Activated CD8-positive, alpha-beta memory T cell treated with anti-CD3 and anti-CD28 coated beads, Interleukin-2, amount 10 ng/mL, durations not matched to agents 7 days and 5 days (primary cell): ENCODE measurements around the gene DNAJB11. TPM values are rescaled to one million over a fixed set of nuclear protein-coding genes. Genes with fewer than 3 reads are reported as not detected.
"Not testable (repeated sequence)": the region's sequence is repeated elsewhere in the genome, so short reads cannot be mapped to it uniquely, and the experiment has no call there.

Experiments
- ATAC-seq: fragments of 150-1000 bp; cut with Tn5 transposase; one replicate; pipeline ENCODE4 v1.10.0; 2021; ENCODE audit warnings: moderate library complexity
- CTCF ChIA-PET: fragments of 350-600 bp; sonication (Branson Sonifier 250); formaldehyde crosslinking; loops from one replicate; lab custom pipeline; 2021; ENCODE audit warnings: antibody characterized with exemption; lab: Charles Lee
- DNase-seq: peaks from one replicate; pipeline ENCODE4 v3.0.0-alpha.2; 2020
- H3K27ac Mint-ChIP-seq: one replicate; pipeline ENCODE4 v1.8.0; 2021; ENCODE audit warnings: mild to moderate bottlenecking, mixed read lengths
- H3K27me3 Mint-ChIP-seq: one replicate; pipeline ENCODE4 v1.8.0; 2021; ENCODE audit warnings: mixed read lengths
- H3K36me3 Mint-ChIP-seq: one replicate; pipeline ENCODE4 v1.8.0; 2021; ENCODE audit warnings: mild to moderate bottlenecking, mixed read lengths
- H3K4me1 Mint-ChIP-seq: one replicate; pipeline ENCODE4 v1.8.0; 2021; ENCODE audit warnings: mixed read lengths
- H3K4me3 Mint-ChIP-seq: one replicate; pipeline ENCODE4 v1.8.0; 2021; ENCODE audit warnings: mild to moderate bottlenecking, moderate library complexity, mixed read lengths
- H3K9me3 Mint-ChIP-seq: one replicate; pipeline ENCODE4 v1.8.0; 2022; ENCODE audit warnings: low read depth, mixed read lengths
- total RNA-seq, 2 experiments: library from RNA; stranded (reverse); gene quantifications; one replicate each; pipeline ENCODE4 v1.2.3, GENCODE V29; 2021

Gene DNAJB11
- total RNA-seq, 2 experiments from 2014 or later = 48.6 to 61.3 TPM

GRCh38 chr3:186569361-186569760, 1.2 kb upstream of the DNAJB11 start:
- not testable (repeated sequence) for H3K27me3 Mint-ChIP-seq, ATAC-seq, H3K9me3 Mint-ChIP-seq, DNase-seq
- H3K27ac Mint-ChIP-seq = peak overlapping the region; percentile 88
- peak overlapping the region; percentile 87 for H3K4me3 Mint-ChIP-seq
- H3K36me3 Mint-ChIP-seq = peaks cover 15% of the 10 kb centered on the region
- CTCF ChIA-PET = interaction anchor here (1.1 to 6.9 kb wide), 3 partner anchors 29 to 252 kb away, joined by 3 to 64 read pairs (median 5); no protein-coding TSS in a partner anchor
- peaks cover 54% of the 10 kb centered on the region for H3K4me1 Mint-ChIP-seq

- CTCF ChIA-PET = interaction anchor here (0.7 to 6.9 kb wide), 5 partner anchors 11 to 252 kb away, joined by 3 to 64 read pairs (median 3); no protein-coding TSS in a partner anchor
- Mint-ChIP-seq H3K4me1 (peaks cover 53% of the 10 kb centered on the region), H3K27ac (peak overlapping the region; percentile 88), H3K36me3 (peaks cover 18% of the 10 kb centered on the region), H3K9me3 (no peaks in the 10 kb centered on the region), H3K4me3 (peak overlapping the region; percentile 87), H3K27me3 (no peaks in the 10 kb centered on the region)
- DNase-seq (no peak), ATAC-seq (no peak)
Measured at GRCh38 chr3:186569779-186570095, 783 bp upstream of the DNAJB11 start.

GRCh38 chr3:186570941-186571643, 572 bp downstream of the DNAJB11 start:
- CTCF ChIA-PET = interaction anchor here (0.9 to 6.9 kb wide), 3 partner anchors 16 to 250 kb away, joined by 3 to 64 read pairs (median 4); no protein-coding TSS in a partner anchor
- H3K27ac Mint-ChIP-seq = peak overlapping the region; percentile 88
- peaks cover 50% of the 10 kb centered on the region for H3K4me1 Mint-ChIP-seq
- H3K4me3 Mint-ChIP-seq = peak overlapping the region; percentile 87
- peak; percentile 48 for DNase-seq
- no peaks in the 10 kb centered on the region for H3K9me3 Mint-ChIP-seq
- peaks cover 27% of the 10 kb centered on the region for H3K36me3 Mint-ChIP-seq
- H3K27me3 Mint-ChIP-seq = no peaks in the 10 kb centered on the region
- ATAC-seq = no peak

- no peak for ATAC-seq
- Mint-ChIP-seq H3K27me3 (no peaks in the 10 kb centered on the region), H3K4me1 (peaks cover 46% of the 10 kb centered on the region), H3K27ac (peak overlapping the region; percentile 88), H3K4me3 (peak overlapping the region; percentile 87), H3K36me3 (peaks cover 31% of the 10 kb centered on the region), H3K9me3 (no peaks in the 10 kb centered on the region)
- CTCF ChIA-PET = interaction anchor here (1.1 to 6.9 kb wide), 2 partner anchors 9 to 44 kb away, joined by 3 to 64 read pairs; no protein-coding TSS in a partner anchor
- no peak for DNase-seq
Measured at GRCh38 chr3:186571644-186572013, 1.1 kb downstream of the DNAJB11 start.

GRCh38 chr3:186577521-186577920, 7.0 kb downstream of the DNAJB11 start:
- ATAC-seq = no peak
- peaks cover 57% of the 10 kb centered on the region for H3K36me3 Mint-ChIP-seq
- DNase-seq = no peak
- no peaks in the 10 kb centered on the region for H3K27me3 Mint-ChIP-seq
- peaks cover 18% of the 10 kb centered on the region for H3K4me1 Mint-ChIP-seq
- CTCF ChIA-PET = interaction anchor here (1.4 to 1.8 kb wide), 2 partner anchors 37 to 40 kb away, joined by 3 to 6 read pairs; no protein-coding TSS in a partner anchor
- H3K27ac Mint-ChIP-seq = no peak overlapping the region
- no peaks in the 10 kb centered on the region for H3K9me3 Mint-ChIP-seq
- no peak overlapping the region for H3K4me3 Mint-ChIP-seq

- H3K27ac Mint-ChIP-seq = no peak overlapping the region
- no peak for ATAC-seq
Measured at GRCh38 chr3:186580785-186581184, 10.3 kb downstream of the DNAJB11 start.

GRCh38 chr3:186582541-186582940, 12.0 kb downstream of the DNAJB11 start:
- no peak for ATAC-seq

More at GRCh38 chr3:186580785-186581184, 10.3 kb downstream of the DNAJB11 start:
- DNase-seq = no peak
- Mint-ChIP-seq H3K9me3 (no peaks in the 10 kb centered on the region), H3K4me1 (peaks cover 2% of the 10 kb centered on the region), H3K27me3 (no peaks in the 10 kb centered on the region), H3K4me3 (no peak overlapping the region), H3K36me3 (peaks cover 56% of the 10 kb centered on the region)
- CTCF ChIA-PET = interaction anchor here (0.8 kb wide), 1 partner anchor 11 kb away, joined by 3 read pairs; the partner anchor contains the start of gene DNAJB11

GRCh38 chr3:186583831-186584230, 13.3 kb downstream of the DNAJB11 start:
- H3K27ac Mint-ChIP-seq = no peak overlapping the region
- peaks cover 7% of the 10 kb centered on the region for H3K4me1 Mint-ChIP-seq
- DNase-seq (no peak), ATAC-seq (peak; percentile 22)
- peaks cover 45% of the 10 kb centered on the region for H3K36me3 Mint-ChIP-seq
- CTCF ChIA-PET = interaction anchor here (6.9 kb wide), 1 partner anchor 32 kb away, joined by 47 read pairs; no protein-coding TSS in a partner anchor
- no peak overlapping the region for H3K4me3 Mint-ChIP-seq
- H3K9me3 Mint-ChIP-seq = no peaks in the 10 kb centered on the region
- H3K27me3 Mint-ChIP-seq = no peaks in the 10 kb centered on the region

More at GRCh38 chr3:186582541-186582940, 12.0 kb downstream of the DNAJB11 start:
- H3K9me3 Mint-ChIP-seq = no peaks in the 10 kb centered on the region
- no peaks in the 10 kb centered on the region for H3K27me3 Mint-ChIP-seq
- H3K4me3 Mint-ChIP-seq = no peak overlapping the region
- peaks cover 2% of the 10 kb centered on the region for H3K4me1 Mint-ChIP-seq
- H3K27ac Mint-ChIP-seq = no peak overlapping the region
- CTCF ChIA-PET = interaction anchor here (6.9 kb wide), 1 partner anchor 33 kb away, joined by 47 read pairs; no protein-coding TSS in a partner anchor
- peaks cover 52% of the 10 kb centered on the region for H3K36me3 Mint-ChIP-seq
- DNase-seq = no peak

- H3K27me3 Mint-ChIP-seq, DNase-seq, H3K4me3 Mint-ChIP-seq, H3K27ac Mint-ChIP-seq, H3K9me3 Mint-ChIP-seq, ATAC-seq: not testable (repeated sequence)
- peaks cover 34% of the 10 kb centered on the region for H3K36me3 Mint-ChIP-seq
- peaks cover 20% of the 10 kb centered on the region for H3K4me1 Mint-ChIP-seq
- CTCF ChIA-PET = interaction anchor here (6.9 kb wide), 1 partner anchor 30 kb away, joined by 47 read pairs; no protein-coding TSS in a partner anchor
Measured at GRCh38 chr3:186586245-186586644, 15.7 kb downstream of the DNAJB11 start.

- H3K27ac Mint-ChIP-seq = no peak overlapping the region
- H3K4me3 Mint-ChIP-seq = no peak overlapping the region
- CTCF ChIA-PET = interaction anchor here (1.1 to 6.9 kb wide), 3 partner anchors 17 to 47 kb away, joined by 3 to 47 read pairs (median 3); partner anchors contain the start of gene DNAJB11
- H3K27me3 Mint-ChIP-seq = no peaks in the 10 kb centered on the region
- H3K9me3 Mint-ChIP-seq = no peaks in the 10 kb centered on the region
- H3K36me3 Mint-ChIP-seq = peaks cover 27% of the 10 kb centered on the region
- ATAC-seq (no peak), DNase-seq (no peak)
- peaks cover 20% of the 10 kb centered on the region for H3K4me1 Mint-ChIP-seq
Measured at GRCh38 chr3:186587183-186587582, 16.7 kb downstream of the DNAJB11 start.

GRCh38 chr3:186588632-186589031, 18.1 kb downstream of the DNAJB11 start:
- peaks cover 18% of the 10 kb centered on the region for H3K36me3 Mint-ChIP-seq
- H3K27ac Mint-ChIP-seq = no peak overlapping the region
- H3K9me3 Mint-ChIP-seq = no peaks in the 10 kb centered on the region
- H3K27me3 Mint-ChIP-seq = no peaks in the 10 kb centered on the region
- ATAC-seq (peak; percentile 63), DNase-seq (no peak)
- CTCF ChIA-PET = interaction anchor here (0.6 to 1.4 kb wide), 2 partner anchors 16 to 28 kb away, joined by 3 to 4 read pairs; no protein-coding TSS in a partner anchor
- no peak overlapping the region for H3K4me3 Mint-ChIP-seq
- peaks cover 20% of the 10 kb centered on the region for H3K4me1 Mint-ChIP-seq

- Mint-ChIP-seq H3K27ac (no peak overlapping the region), H3K36me3 (peaks cover 13% of the 10 kb centered on the region), H3K4me3 (no peak overlapping the region), H3K4me1 (peaks cover 20% of the 10 kb centered on the region), H3K27me3 (no peaks in the 10 kb centered on the region), H3K9me3 (no peaks in the 10 kb centered on the region)
- no peak for DNase-seq
- no peak for ATAC-seq
- CTCF ChIA-PET = interaction anchor here (0.6 to 1.4 kb wide), 2 partner anchors 16 to 28 kb away, joined by 3 to 4 read pairs; no protein-coding TSS in a partner anchor
Measured at GRCh38 chr3:186589121-186589520, 18.6 kb downstream of the DNAJB11 start.

GRCh38 chr3:186589856-186590579, 19.5 kb downstream of the DNAJB11 start:
- Mint-ChIP-seq H3K27me3 (no peaks in the 10 kb centered on the region), H3K4me3 (no peak overlapping the region), H3K4me1 (peaks cover 20% of the 10 kb centered on the region), H3K36me3 (peaks cover 4% of the 10 kb centered on the region), H3K9me3 (no peaks in the 10 kb centered on the region), H3K27ac (no peak overlapping the region)
- ATAC-seq = peak; percentile 47
- no peak for DNase-seq
- CTCF ChIA-PET = interaction anchor here (0.7 to 1.4 kb wide), 3 partner anchors 24 to 27 kb away, joined by 3 to 4 read pairs (median 3); no protein-coding TSS in a partner anchor
